ENCODE data around the gene GATM. TPM values are rescaled to one million over a fixed set of nuclear protein-coding genes. Genes with fewer than 3 reads are reported as not detected.

GATM gene
- total and polyA plus RNA-seq, 2 donors: 19.3 to 40.2 TPM

DNA sequence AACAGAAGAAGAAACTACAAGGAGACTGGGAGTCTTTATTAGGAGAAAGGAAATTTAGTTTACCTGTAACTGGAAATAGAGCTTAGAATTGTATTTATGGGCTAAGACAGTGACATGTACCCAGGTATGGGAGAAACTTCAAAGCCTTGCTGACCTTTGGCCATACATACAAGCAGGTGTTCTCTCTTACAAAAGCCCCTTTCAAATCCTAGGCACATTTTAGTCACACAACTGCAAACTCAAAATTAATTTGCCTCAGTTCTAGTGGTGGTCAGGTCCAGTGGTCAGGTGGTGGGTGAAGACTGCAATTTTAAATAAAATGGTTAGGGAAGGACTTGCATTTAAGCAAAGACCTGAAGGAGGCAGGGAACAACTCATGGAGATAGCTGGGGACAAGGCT, 30.4 kb downstream of the GATM start:
- no peak overlapping the region for H3K27ac ChIP-seq (ENCODE audit: low read depth in 1 of 2, low read length in 1 of 2)
- H3K4me1 ChIP-seq (ENCODE audit: control insufficient read depth in 2 of 2, insufficient read depth in 2 of 2, low read length in 2 of 2): no peaks in the 10 kb centered on the region
- H3K4me3 ChIP-seq (ENCODE audit: low read length in 2 of 2): no peak overlapping the region
- DNase-seq (ENCODE audit: low read depth in 6 of 9, low spot score in 9 of 9): no peak
- no peaks in the 10 kb centered on the region for H3K9me3 ChIP-seq (ENCODE audit: control insufficient read depth in 2 of 2, insufficient read depth in 1 of 2, low read length in 1 of 2)
- no peaks in the 10 kb centered on the region for H3K27me3 ChIP-seq (ENCODE audit: control insufficient read depth in 2 of 2, insufficient read depth in 1 of 2, low read length in 1 of 2)
- no peaks in the 10 kb centered on the region for H3K36me3 ChIP-seq (ENCODE audit: control insufficient read depth in 2 of 2, insufficient read depth in 2 of 2, low read length in 1 of 2)

DNA sequence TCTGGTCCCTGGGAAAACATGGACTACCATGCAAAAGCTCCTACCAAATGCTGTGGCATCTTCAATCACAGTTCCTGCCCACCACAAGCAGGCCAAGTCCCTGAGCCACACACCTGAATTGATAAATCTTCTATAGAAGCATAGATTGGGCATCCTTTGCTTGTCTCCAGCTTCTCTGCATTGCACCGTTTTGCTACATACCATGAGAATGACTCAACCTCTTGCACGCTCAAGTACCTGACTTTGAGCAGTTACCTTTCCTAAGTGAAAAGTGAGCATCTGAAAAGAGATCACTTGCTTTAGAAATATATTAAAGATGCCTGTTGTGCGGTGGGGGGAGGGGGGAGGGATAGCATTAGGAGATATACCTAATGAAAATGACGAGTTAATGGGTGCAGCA, 31.3 kb downstream of the GATM start:
- DNase-seq (ENCODE audit: low read depth in 6 of 9, low spot score in 9 of 9): no peak
- no peak overlapping the region for H3K4me3 ChIP-seq (ENCODE audit: low read length in 2 of 2)
- H3K36me3 ChIP-seq (ENCODE audit: control insufficient read depth in 2 of 2, insufficient read depth in 2 of 2, low read length in 1 of 2): no peaks in the 10 kb centered on the region
- WGBS: 92% methylated on average over 4 of the region's 4 CpGs
- H3K27ac ChIP-seq (ENCODE audit: low read depth in 1 of 2, low read length in 1 of 2): no peak overlapping the region
- no peaks in the 10 kb centered on the region for H3K4me1 ChIP-seq (ENCODE audit: control insufficient read depth in 2 of 2, insufficient read depth in 2 of 2, low read length in 2 of 2)
- no peaks in the 10 kb centered on the region for H3K9me3 ChIP-seq (ENCODE audit: control insufficient read depth in 2 of 2, insufficient read depth in 1 of 2, low read length in 1 of 2)
- no peaks in the 10 kb centered on the region for H3K27me3 ChIP-seq (ENCODE audit: control insufficient read depth in 2 of 2, insufficient read depth in 1 of 2, low read length in 1 of 2)

DNA sequence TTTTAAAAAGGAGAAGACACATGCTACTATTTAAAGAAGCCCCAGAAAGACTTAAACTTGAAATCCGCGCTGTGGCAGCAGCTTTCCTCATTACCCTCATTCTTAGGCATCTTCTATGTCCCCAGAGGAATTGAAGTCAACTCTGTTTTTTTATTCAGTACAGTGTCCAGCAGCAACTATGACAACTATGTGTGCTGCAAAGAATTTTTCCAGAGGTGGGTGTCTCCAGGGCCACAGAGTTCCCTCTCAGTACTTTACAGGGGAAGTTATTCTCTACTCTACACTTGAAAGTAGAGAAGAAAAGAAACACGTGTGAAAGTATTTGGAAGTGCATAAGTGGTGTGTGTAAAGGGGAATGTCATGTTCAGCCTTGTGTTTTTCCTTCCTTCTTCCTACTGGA, 32.0 kb downstream of the GATM start:
- DNase-seq (ENCODE audit: low read depth in 6 of 9, low spot score in 9 of 9): no peak
- WGBS: 79% methylated on average over 3 of the region's 3 CpGs

DNA sequence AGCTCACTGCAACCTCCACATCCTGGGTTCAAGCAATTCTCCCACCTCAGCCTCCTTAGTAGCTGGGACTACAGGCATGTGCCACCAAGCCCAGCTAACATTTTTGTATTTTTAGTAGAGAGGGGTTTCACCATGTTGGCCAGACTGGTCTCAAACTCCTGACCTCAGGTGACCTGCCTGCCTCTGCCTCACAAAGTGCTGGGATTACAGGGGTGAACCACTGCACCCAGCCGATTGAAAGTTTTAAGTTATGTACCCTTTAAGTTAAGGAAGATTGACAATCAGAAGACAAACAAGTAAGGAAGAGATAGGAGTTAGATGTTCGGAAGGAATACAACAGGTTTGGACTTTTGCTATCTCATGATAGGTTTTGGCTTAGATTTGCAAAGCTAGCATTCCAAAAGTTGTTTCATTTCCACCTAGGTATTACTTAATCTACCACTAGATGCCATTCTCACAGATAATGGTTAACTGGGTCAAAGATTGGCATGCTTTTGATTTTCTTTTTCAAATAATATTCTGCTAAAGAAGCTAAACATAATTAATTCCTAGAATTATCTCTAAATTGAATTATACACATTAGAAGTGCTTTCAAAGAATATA, 35.0 kb downstream of the GATM start:
- Histone ChIP-seq H3K27ac (ENCODE audit: low read depth in 1 of 2, low read length in 1 of 2) (no peak overlapping the region), H3K9me3 (ENCODE audit: control insufficient read depth in 2 of 2, insufficient read depth in 1 of 2, low read length in 1 of 2) (no peaks in the 10 kb centered on the region), H3K4me3 (ENCODE audit: low read length in 2 of 2) (no peak overlapping the region), H3K27me3 (ENCODE audit: control insufficient read depth in 2 of 2, insufficient read depth in 1 of 2, low read length in 1 of 2) (no peaks in the 10 kb centered on the region), H3K4me1 (ENCODE audit: control insufficient read depth in 2 of 2, insufficient read depth in 2 of 2, low read length in 2 of 2) (no peaks in the 10 kb centered on the region), H3K36me3 (ENCODE audit: control insufficient read depth in 2 of 2, insufficient read depth in 2 of 2, low read length in 1 of 2) (no peaks in the 10 kb centered on the region)
- WGBS: 95% methylated on average over 2 of the region's 2 CpGs
- DNase-seq (ENCODE audit: low read depth in 6 of 9, low spot score in 9 of 9): no peak

More for the DNA sequence above, 32.0 kb downstream of the GATM start:
- Histone ChIP-seq H3K27ac (ENCODE audit: low read depth in 1 of 2, low read length in 1 of 2) (no peak overlapping the region), H3K27me3 (ENCODE audit: control insufficient read depth in 2 of 2, insufficient read depth in 1 of 2, low read length in 1 of 2) (no peaks in the 10 kb centered on the region), H3K36me3 (ENCODE audit: control insufficient read depth in 2 of 2, insufficient read depth in 2 of 2, low read length in 1 of 2) (no peaks in the 10 kb centered on the region), H3K9me3 (ENCODE audit: control insufficient read depth in 2 of 2, insufficient read depth in 1 of 2, low read length in 1 of 2) (no peaks in the 10 kb centered on the region), H3K4me1 (ENCODE audit: control insufficient read depth in 2 of 2, insufficient read depth in 2 of 2, low read length in 2 of 2) (no peaks in the 10 kb centered on the region), H3K4me3 (ENCODE audit: low read length in 2 of 2) (no peak overlapping the region)

DNA sequence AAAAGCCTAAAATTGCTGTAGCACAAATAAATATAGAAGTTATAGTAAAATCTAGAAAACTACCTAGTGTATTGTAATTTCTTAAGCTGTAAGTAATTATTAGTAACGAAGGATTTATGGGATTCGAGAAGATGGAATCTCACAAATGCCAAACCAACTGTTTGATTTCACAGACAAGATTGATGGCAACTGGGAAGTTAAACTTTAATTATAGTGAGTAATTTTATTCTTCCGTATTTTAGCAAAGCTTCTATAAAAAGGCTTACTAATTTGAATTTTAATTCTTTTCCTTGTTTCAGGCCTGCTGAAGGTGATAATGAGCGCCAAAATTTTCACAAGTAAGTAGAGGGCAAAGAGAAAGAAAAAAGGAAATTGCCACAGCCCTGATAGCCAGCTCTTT, 36.6 kb downstream of the GATM start:
- 97% methylated on average over 4 of the region's 4 CpGs for WGBS
- DNase-seq (ENCODE audit: low read depth in 6 of 9, low spot score in 9 of 9): no peak

DNA sequence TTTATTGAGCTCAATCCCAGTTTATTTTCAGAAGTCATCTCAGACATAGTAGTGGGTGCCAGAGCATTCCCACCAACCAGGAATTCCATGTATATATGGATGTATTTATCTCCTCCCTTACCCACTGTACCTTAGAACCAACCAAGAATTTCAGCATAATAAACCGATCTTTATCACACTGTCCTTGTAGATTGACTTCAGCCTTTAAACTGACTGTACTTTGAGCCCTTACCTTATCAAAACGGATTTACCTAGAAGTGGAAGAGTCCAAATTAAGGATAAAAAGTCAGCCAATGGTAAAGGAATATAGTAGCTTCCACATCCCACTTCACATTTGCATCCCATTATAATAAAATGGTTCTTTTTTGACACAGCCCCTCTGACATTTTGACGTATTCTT, 37.9 kb downstream of the GATM start:
- Histone ChIP-seq H3K36me3 (ENCODE audit: control insufficient read depth in 2 of 2, insufficient read depth in 2 of 2, low read length in 1 of 2) (no peaks in the 10 kb centered on the region), H3K9me3 (ENCODE audit: control insufficient read depth in 2 of 2, insufficient read depth in 1 of 2, low read length in 1 of 2) (no peaks in the 10 kb centered on the region), H3K27ac (ENCODE audit: low read depth in 1 of 2, low read length in 1 of 2) (no peak overlapping the region), H3K4me3 (ENCODE audit: low read length in 2 of 2) (no peak overlapping the region), H3K4me1 (ENCODE audit: control insufficient read depth in 2 of 2, insufficient read depth in 2 of 2, low read length in 2 of 2) (no peaks in the 10 kb centered on the region), H3K27me3 (ENCODE audit: control insufficient read depth in 2 of 2, insufficient read depth in 1 of 2, low read length in 1 of 2) (no peaks in the 10 kb centered on the region)
- 90% methylated on average over 3 of the region's 3 CpGs for WGBS
- no peak for DNase-seq (ENCODE audit: low read depth in 6 of 9, low spot score in 9 of 9)

More for the DNA sequence above, 36.6 kb downstream of the GATM start:
- H3K9me3 ChIP-seq (ENCODE audit: control insufficient read depth in 2 of 2, insufficient read depth in 1 of 2, low read length in 1 of 2): no peaks in the 10 kb centered on the region
- H3K36me3 ChIP-seq (ENCODE audit: control insufficient read depth in 2 of 2, insufficient read depth in 2 of 2, low read length in 1 of 2): no peaks in the 10 kb centered on the region
- no peak overlapping the region for H3K4me3 ChIP-seq (ENCODE audit: low read length in 2 of 2)
- H3K4me1 ChIP-seq (ENCODE audit: control insufficient read depth in 2 of 2, insufficient read depth in 2 of 2, low read length in 2 of 2): no peaks in the 10 kb centered on the region
- H3K27me3 ChIP-seq (ENCODE audit: control insufficient read depth in 2 of 2, insufficient read depth in 1 of 2, low read length in 1 of 2): no peaks in the 10 kb centered on the region
- no peak overlapping the region for H3K27ac ChIP-seq (ENCODE audit: low read depth in 1 of 2, low read length in 1 of 2)

DNA sequence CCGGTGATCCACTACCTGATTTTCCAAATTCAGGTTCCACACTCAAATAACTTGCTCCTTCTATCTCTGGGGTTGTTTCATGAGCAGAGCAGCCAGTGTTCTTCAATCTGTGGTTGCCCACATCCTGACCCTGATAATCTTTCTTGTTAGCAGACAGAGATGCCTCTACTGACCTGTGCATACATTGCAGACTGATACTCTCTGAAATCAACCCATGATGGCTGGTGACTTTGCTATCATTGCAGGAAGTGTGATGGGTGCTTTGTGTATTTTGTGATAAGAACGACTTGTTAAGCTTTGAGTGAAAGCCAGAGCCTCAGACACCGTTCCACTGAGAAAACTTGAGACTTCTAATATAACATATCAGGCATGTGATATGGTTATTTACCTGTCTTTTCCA, 39.9 kb downstream of the GATM start:
- WGBS: 29% methylated on average over 3 of the region's 3 CpGs
- no peak overlapping the region for H3K27ac ChIP-seq (ENCODE audit: low read depth in 1 of 2, low read length in 1 of 2)
- H3K4me1 ChIP-seq (ENCODE audit: control insufficient read depth in 2 of 2, insufficient read depth in 2 of 2, low read length in 2 of 2): no peaks in the 10 kb centered on the region
- no peaks in the 10 kb centered on the region for H3K27me3 ChIP-seq (ENCODE audit: control insufficient read depth in 2 of 2, insufficient read depth in 1 of 2, low read length in 1 of 2)
- no peaks in the 10 kb centered on the region for H3K36me3 ChIP-seq (ENCODE audit: control insufficient read depth in 2 of 2, insufficient read depth in 2 of 2, low read length in 1 of 2)
- DNase-seq (ENCODE audit: low read depth in 6 of 9, low spot score in 9 of 9): no peak
- no peaks in the 10 kb centered on the region for H3K9me3 ChIP-seq (ENCODE audit: control insufficient read depth in 2 of 2, insufficient read depth in 1 of 2, low read length in 1 of 2)
- no peak overlapping the region for H3K4me3 ChIP-seq (ENCODE audit: low read length in 2 of 2)

DNA sequence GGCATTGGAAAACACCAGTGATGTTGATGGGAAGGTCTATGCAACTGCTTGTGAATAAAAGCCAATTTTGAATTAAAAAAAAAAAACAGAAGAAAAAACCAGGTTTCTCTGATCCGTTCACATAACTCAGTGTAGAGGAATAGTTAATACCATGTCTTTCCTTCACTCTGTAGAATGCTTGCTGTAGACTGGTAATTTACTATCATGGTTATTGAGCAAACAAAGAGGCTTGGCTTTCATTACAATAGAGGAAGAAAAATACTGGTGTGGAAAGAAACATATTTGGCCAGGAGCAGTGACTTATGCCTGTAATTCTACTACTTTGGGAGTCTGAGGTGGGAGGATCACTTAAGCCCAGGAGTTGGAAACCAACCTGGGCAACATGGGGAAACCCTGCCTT, 41.1 kb downstream of the GATM start:
- H3K27me3 ChIP-seq (ENCODE audit: control insufficient read depth in 2 of 2, insufficient read depth in 1 of 2, low read length in 1 of 2): no peaks in the 10 kb centered on the region
- 94% methylated on average over 1 of the region's 1 CpG for WGBS
- no peak for DNase-seq (ENCODE audit: low read depth in 6 of 9, low spot score in 9 of 9)
- no peaks in the 10 kb centered on the region for H3K4me1 ChIP-seq (ENCODE audit: control insufficient read depth in 2 of 2, insufficient read depth in 2 of 2, low read length in 2 of 2)
- no peaks in the 10 kb centered on the region for H3K36me3 ChIP-seq (ENCODE audit: control insufficient read depth in 2 of 2, insufficient read depth in 2 of 2, low read length in 1 of 2)
- no peak overlapping the region for H3K4me3 ChIP-seq (ENCODE audit: low read length in 2 of 2)
- no peak overlapping the region for H3K27ac ChIP-seq (ENCODE audit: low read depth in 1 of 2, low read length in 1 of 2)
- no peaks in the 10 kb centered on the region for H3K9me3 ChIP-seq (ENCODE audit: control insufficient read depth in 2 of 2, insufficient read depth in 1 of 2, low read length in 1 of 2)

DNA sequence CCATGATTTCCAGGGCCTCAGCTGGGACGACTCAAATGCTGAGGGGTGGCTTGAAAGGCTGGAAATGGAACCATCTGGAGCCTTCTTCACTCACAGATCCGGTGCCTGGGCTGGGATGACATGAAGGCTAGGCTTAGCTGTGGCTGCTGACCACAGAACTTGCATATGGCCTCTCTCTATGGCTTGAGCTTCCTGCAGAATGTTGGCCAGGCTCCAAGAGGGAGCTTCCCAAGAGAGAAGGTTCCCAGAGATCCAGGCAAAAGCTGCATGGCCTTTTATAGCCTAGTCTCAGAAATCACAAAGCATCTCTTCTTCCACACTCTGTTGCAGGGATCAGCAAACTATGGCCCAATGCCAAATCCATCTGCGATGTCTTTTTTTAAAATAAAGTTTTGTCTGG, 44.8 kb downstream of the GATM start:
- Histone ChIP-seq H3K36me3 (ENCODE audit: control insufficient read depth in 2 of 2, insufficient read depth in 2 of 2, low read length in 1 of 2) (no peaks in the 10 kb centered on the region), H3K27me3 (ENCODE audit: control insufficient read depth in 2 of 2, insufficient read depth in 1 of 2, low read length in 1 of 2) (no peaks in the 10 kb centered on the region), H3K9me3 (ENCODE audit: control insufficient read depth in 2 of 2, insufficient read depth in 1 of 2, low read length in 1 of 2) (no peaks in the 10 kb centered on the region), H3K4me3 (ENCODE audit: low read length in 2 of 2) (no peak overlapping the region), H3K27ac (ENCODE audit: low read depth in 1 of 2, low read length in 1 of 2) (no peak overlapping the region), H3K4me1 (ENCODE audit: control insufficient read depth in 2 of 2, insufficient read depth in 2 of 2, low read length in 2 of 2) (no peaks in the 10 kb centered on the region)
- DNase-seq (ENCODE audit: low read depth in 6 of 9, low spot score in 9 of 9): no peak
- WGBS: 43% methylated on average over 3 of the region's 3 CpGs

DNA sequence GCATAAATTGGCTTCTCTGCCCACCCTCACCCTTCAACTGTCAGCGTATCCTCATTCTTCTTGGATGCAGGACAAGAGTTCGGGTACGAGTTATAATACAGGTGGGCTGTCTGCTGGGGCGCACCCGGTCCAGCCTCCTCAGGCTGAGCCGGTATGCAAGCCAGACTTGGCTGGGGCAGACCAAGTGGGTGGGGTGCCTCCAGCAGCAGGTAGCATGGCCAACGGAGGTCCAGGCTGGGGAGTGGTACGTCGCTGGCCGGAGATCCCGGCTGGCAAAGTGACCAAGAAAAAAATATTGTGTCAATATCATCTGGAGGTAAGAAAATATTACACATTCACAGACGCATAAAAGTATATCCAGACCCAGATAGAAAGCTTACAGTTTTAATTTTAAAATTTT, 45.6 kb downstream of the GATM start:
- H3K4me1 ChIP-seq (ENCODE audit: control insufficient read depth in 2 of 2, insufficient read depth in 2 of 2, low read length in 2 of 2): no peaks in the 10 kb centered on the region
- WGBS: 95% methylated on average over 12 of the region's 12 CpGs
- H3K27me3 ChIP-seq (ENCODE audit: control insufficient read depth in 2 of 2, insufficient read depth in 1 of 2, low read length in 1 of 2): no peaks in the 10 kb centered on the region
- no peaks in the 10 kb centered on the region for H3K36me3 ChIP-seq (ENCODE audit: control insufficient read depth in 2 of 2, insufficient read depth in 2 of 2, low read length in 1 of 2)
- no peak overlapping the region for H3K4me3 ChIP-seq (ENCODE audit: low read length in 2 of 2)
- no peak overlapping the region for H3K27ac ChIP-seq (ENCODE audit: low read depth in 1 of 2, low read length in 1 of 2)
- no peaks in the 10 kb centered on the region for H3K9me3 ChIP-seq (ENCODE audit: control insufficient read depth in 2 of 2, insufficient read depth in 1 of 2, low read length in 1 of 2)
- DNase-seq (ENCODE audit: low read depth in 6 of 9, low spot score in 9 of 9): no peak
